ENCODE results near the gene CEP19. TPM values are rescaled to one million over a fixed set of nuclear protein-coding genes. Genes with fewer than 3 reads are reported as not detected.

Gene CEP19
- polyA plus RNA-seq, 1 donor (not counting 4 experiments of a cell fraction or from before 2014, with no cell fraction given): 3.1 TPM

DNA sequence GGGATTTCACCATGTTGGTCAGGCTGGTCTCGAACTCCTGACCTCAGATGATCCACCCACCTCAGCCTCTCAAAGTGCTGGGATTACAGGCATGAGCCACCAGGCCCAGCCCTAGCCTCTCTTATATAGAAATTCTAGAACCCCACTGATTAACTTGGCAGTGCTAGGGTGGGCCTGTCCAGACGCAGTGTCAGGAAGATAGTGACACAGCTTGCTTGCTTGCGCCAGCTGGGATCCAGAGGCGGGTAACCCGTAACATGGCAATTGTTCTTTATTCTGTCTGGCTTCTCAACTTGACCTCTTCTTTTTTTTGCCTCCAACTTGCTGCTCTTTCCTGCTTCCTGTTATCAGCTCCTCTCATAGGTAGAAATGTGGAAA is 16.2 kb downstream of the CEP19 start:
- DNase-seq (ENCODE audit: low read depth, low spot score) (no peak), FAIRE-seq (no peak)
- peaks cover 4% of the 10 kb centered on the region for H3K27me3 ChIP-seq (ENCODE audit: control insufficient read depth, extremely low read depth, insufficient read depth, low read length)
- dilution Hi-C loops (cut with MboI; ENCODE audit: extremely low pct_ligation_motif_present, low sequenced_read_pairs): no loop called here
- no peak overlapping the region for H3K27ac ChIP-seq (ENCODE audit: control insufficient read depth, insufficient read depth, low read length)
- TF ChIP-seq, protein P1, sequence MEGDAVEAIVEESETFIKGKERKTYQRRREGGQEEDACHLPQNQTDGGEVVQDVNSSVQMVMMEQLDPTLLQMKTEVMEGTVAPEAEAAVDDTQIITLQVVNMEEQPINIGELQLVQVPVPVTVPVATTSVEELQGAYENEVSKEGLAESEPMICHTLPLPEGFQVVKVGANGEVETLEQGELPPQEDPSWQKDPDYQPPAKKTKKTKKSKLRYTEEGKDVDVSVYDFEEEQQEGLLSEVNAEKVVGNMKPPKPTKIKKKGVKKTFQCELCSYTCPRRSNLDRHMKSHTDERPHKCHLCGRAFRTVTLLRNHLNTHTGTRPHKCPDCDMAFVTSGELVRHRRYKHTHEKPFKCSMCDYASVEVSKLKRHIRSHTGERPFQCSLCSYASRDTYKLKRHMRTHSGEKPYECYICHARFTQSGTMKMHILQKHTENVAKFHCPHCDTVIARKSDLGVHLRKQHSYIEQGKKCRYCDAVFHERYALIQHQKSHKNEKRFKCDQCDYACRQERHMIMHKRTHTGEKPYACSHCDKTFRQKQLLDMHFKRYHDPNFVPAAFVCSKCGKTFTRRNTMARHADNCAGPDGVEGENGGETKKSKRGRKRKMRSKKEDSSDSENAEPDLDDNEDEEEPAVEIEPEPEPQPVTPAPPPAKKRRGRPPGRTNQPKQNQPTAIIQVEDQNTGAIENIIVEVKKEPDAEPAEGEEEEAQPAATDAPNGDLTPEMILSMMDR (optimal IDR thresholded peaks at IDR 0.05 in 1 of 3, IDR thresholded peaks at IDR 0.05 in 1 of 3, conservative IDR thresholded peaks at IDR 0.05 in 1 of 3; ENCODE audit: extremely low read depth in 1 of 3, insufficient read depth in 2 of 3, low read length in 3 of 3): no peak
- no peak for TF ChIP-seq EZH2 (IDR thresholded peaks at IDR 0.05; ENCODE audit: low read length)
- H3K4me2 ChIP-seq (ENCODE audit: control insufficient read depth, extremely low read depth, insufficient read depth, low read depth, low read length): no peak overlapping the region
- H4K20me1 ChIP-seq (ENCODE audit: control insufficient read depth, extremely low read depth, insufficient read depth, low read length): no peaks in the 10 kb centered on the region
- no peaks in the 10 kb centered on the region for H3K79me2 ChIP-seq (ENCODE audit: control insufficient read depth, insufficient read depth, low read length)
- H3K9me3 ChIP-seq (ENCODE audit: control insufficient read depth, low read depth, low read length): no peaks in the 10 kb centered on the region
- no peaks in the 10 kb centered on the region for H3K36me3 ChIP-seq (ENCODE audit: control insufficient read depth in 2 of 2, extremely low read depth in 1 of 2, insufficient read depth in 2 of 2, low read length in 2 of 2)
- H3K9ac ChIP-seq (ENCODE audit: control insufficient read depth, extremely low read depth, insufficient read depth, low read length): no peak overlapping the region
- no peak overlapping the region for H2AFZ ChIP-seq (ENCODE audit: control insufficient read depth, low read length)
- no peaks in the 10 kb centered on the region for H3K9me1 ChIP-seq (ENCODE audit: control insufficient read depth, extremely low read depth, insufficient read depth, low read length)
- H3K4me1 ChIP-seq (ENCODE audit: control insufficient read depth, extremely low read depth, insufficient read depth, low read length): no peaks in the 10 kb centered on the region
- no peak overlapping the region for H3K4me3 ChIP-seq (ENCODE audit: control insufficient read depth in 2 of 3, extremely low read depth in 1 of 3, insufficient read depth in 2 of 3, low read depth in 1 of 3, low read length in 3 of 3)

DNA sequence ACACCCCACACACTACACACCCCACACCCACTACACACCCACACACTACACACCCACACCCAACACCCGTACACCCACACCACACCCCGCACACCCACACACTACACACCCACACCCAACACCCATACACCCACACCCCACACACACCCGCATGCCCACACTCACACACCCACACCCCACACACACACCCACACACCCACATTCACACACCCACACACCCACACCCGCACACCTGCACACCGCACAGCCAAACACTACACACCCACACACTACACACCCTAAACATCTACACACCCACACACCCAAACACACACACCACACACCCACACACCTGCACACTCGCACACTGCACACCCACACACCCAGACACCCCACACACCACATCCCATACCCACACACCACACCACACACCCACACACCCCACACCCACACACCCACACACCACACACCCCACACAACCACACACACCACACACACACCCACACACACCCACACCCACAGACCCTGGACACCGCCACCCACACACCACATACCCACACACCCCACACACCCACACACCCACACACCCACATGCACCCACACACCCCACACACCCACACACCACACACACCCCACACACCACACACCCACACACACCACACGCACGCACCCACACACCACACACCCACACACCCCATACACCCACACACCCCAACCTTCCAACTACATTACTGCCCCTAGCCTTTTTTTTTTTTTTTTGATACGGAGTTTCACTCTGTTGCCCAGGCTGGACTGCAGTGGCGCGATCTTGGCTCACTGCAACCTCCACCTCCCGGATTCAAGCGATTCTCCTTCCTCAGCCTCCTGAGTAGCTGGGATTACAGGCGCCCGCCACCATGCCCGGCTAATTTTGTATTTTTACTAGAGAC is 16.9 kb downstream of the CEP19 start:
- FAIRE-seq: no peak
- Histone ChIP-seq H3K9me1 (ENCODE audit: control insufficient read depth, extremely low read depth, insufficient read depth, low read length) (no peaks in the 10 kb centered on the region), H3K4me1 (ENCODE audit: control insufficient read depth, extremely low read depth, insufficient read depth, low read length) (no peaks in the 10 kb centered on the region), H3K27ac (ENCODE audit: control insufficient read depth, insufficient read depth, low read length) (no peak overlapping the region), H3K27me3 (ENCODE audit: control insufficient read depth, extremely low read depth, insufficient read depth, low read length) (peaks cover 4% of the 10 kb centered on the region), H4K20me1 (ENCODE audit: control insufficient read depth, extremely low read depth, insufficient read depth, low read length) (no peaks in the 10 kb centered on the region), H3K36me3 (ENCODE audit: control insufficient read depth in 2 of 2, extremely low read depth in 1 of 2, insufficient read depth in 2 of 2, low read length in 2 of 2) (no peaks in the 10 kb centered on the region), H2AFZ (ENCODE audit: control insufficient read depth, low read length) (no peak overlapping the region), H3K9ac (ENCODE audit: control insufficient read depth, extremely low read depth, insufficient read depth, low read length) (no peak overlapping the region), H3K4me3 (ENCODE audit: control insufficient read depth in 2 of 3, extremely low read depth in 1 of 3, insufficient read depth in 2 of 3, low read depth in 1 of 3, low read length in 3 of 3) (no peak overlapping the region), H3K79me2 (ENCODE audit: control insufficient read depth, insufficient read depth, low read length) (no peaks in the 10 kb centered on the region), H3K9me3 (ENCODE audit: control insufficient read depth, low read depth, low read length) (no peaks in the 10 kb centered on the region), H3K4me2 (ENCODE audit: control insufficient read depth, extremely low read depth, insufficient read depth, low read depth, low read length) (no peak overlapping the region)
- dilution Hi-C loops (cut with MboI; ENCODE audit: extremely low pct_ligation_motif_present, low sequenced_read_pairs): no loop called here
- DNase-seq (ENCODE audit: low read depth, low spot score): no peak
- TF ChIP-seq, protein P1 (optimal IDR thresholded peaks at IDR 0.05 in 1 of 3, IDR thresholded peaks at IDR 0.05 in 1 of 3, conservative IDR thresholded peaks at IDR 0.05 in 1 of 3; ENCODE audit: extremely low read depth in 1 of 3, insufficient read depth in 2 of 3, low read length in 3 of 3): no peak
- no peak for TF ChIP-seq EZH2 (IDR thresholded peaks at IDR 0.05; ENCODE audit: low read length)

All from keratinocyte (primary cell).